HEK293T (cell line): ENCODE data around the gene SNX33.

ENCODE experiments used
- ARNT ChIP-seq: fragments of 450-650 bp; IDR thresholded peaks from 2 replicates; pipeline ENCODE4 v1.6.1; 2017; ENCODE audit warnings: mild to moderate bottlenecking
- BHLHE40 ChIP-seq: fragments of 450-650 bp; IDR thresholded peaks from 2 replicates; pipeline ENCODE4 v1.6.1; 2016; ENCODE audit warnings: mild to moderate bottlenecking, moderate library complexity, borderline replicate concordance
- CTBP1 ChIP-seq: fragments of 450-650 bp; IDR thresholded peaks from 2 replicates; pipeline ENCODE4 v1.6.1; 2016; ENCODE audit warnings: borderline replicate concordance
- ELF4 ChIP-seq: fragments of 450-650 bp; IDR thresholded peaks from 2 replicates; pipeline ENCODE4 v1.6.1; 2017; ENCODE audit warnings: antibody characterized with exemption
- FOXK2 ChIP-seq: fragments of 450-650 bp; IDR thresholded peaks from 2 replicates; pipeline ENCODE4 v1.6.1; 2016; ENCODE audit warnings: mild to moderate bottlenecking
- FOXM1 ChIP-seq: fragments of 450-650 bp; IDR thresholded peaks from 2 replicates; pipeline ENCODE4 v1.6.1; 2017; ENCODE audit warnings: mild to moderate bottlenecking, borderline replicate concordance
- L3MBTL2 ChIP-seq: fragments of 450-650 bp; conservative IDR thresholded peaks from 2 replicates; pipeline ENCODE4 v1.6.1; 2016; ENCODE audit warnings: mild to moderate bottlenecking
- LEF1 ChIP-seq: fragments of 450-650 bp; IDR thresholded peaks from 2 replicates; pipeline ENCODE4 v1.6.1; 2017; ENCODE audit warnings: mild to moderate bottlenecking, borderline replicate concordance
- NFRKB ChIP-seq: fragments of 450-650 bp; IDR thresholded peaks from 2 replicates; pipeline ENCODE4 v1.6.1; 2016; ENCODE audit warnings: mild to moderate bottlenecking, moderate library complexity
- SUZ12 ChIP-seq: fragments of 450-650 bp; IDR thresholded peaks from 2 replicates; pipeline ENCODE4 v1.6.1; 2016; ENCODE audit warnings: mild to moderate bottlenecking
- TARDBP ChIP-seq: fragments of 450-650 bp; IDR thresholded peaks from 2 replicates; pipeline ENCODE4 v1.6.1; 2016
- ZNF384 ChIP-seq: fragments of 450-650 bp; IDR thresholded peaks from 2 replicates; pipeline ENCODE4 v1.6.1; 2016

- TF ChIP-seq L3MBTL2 (no peak), NFRKB (no peak), TARDBP (no peak), CTBP1 (no peak), ZNF384 (no peak), FOXM1 (no peak), ARNT (no peak), FOXK2 (no peak), LEF1 (no peak), BHLHE40 (no peak), ELF4 (no peak), SUZ12 (no peak)
These were observed 58.9 kb downstream of the SNX33 start for GRCh38 chr15:75706682-75706954.
